HEK293T (cell line): Measurements from ENCODE around the gene PTPN3.

Source experiments
- ARNT ChIP-seq: fragments of 450-650 bp; IDR thresholded peaks from 2 replicates; pipeline ENCODE4 v1.6.1; 2017; ENCODE audit warnings: mild to moderate bottlenecking
- CTBP1 ChIP-seq: fragments of 450-650 bp; IDR thresholded peaks from 2 replicates; pipeline ENCODE4 v1.6.1; 2016; ENCODE audit warnings: borderline replicate concordance
- FOXM1 ChIP-seq: fragments of 450-650 bp; IDR thresholded peaks from 2 replicates; pipeline ENCODE4 v1.6.1; 2017; ENCODE audit warnings: mild to moderate bottlenecking, borderline replicate concordance
- NFRKB ChIP-seq: fragments of 450-650 bp; IDR thresholded peaks from 2 replicates; pipeline ENCODE4 v1.6.1; 2016; ENCODE audit warnings: mild to moderate bottlenecking, moderate library complexity
- SP1 ChIP-seq: fragments of 450-650 bp; IDR thresholded peaks from 2 replicates; pipeline ENCODE4 v1.6.1; 2017
- TARDBP ChIP-seq: fragments of 450-650 bp; IDR thresholded peaks from 2 replicates; pipeline ENCODE4 v1.6.1; 2016

DNA sequence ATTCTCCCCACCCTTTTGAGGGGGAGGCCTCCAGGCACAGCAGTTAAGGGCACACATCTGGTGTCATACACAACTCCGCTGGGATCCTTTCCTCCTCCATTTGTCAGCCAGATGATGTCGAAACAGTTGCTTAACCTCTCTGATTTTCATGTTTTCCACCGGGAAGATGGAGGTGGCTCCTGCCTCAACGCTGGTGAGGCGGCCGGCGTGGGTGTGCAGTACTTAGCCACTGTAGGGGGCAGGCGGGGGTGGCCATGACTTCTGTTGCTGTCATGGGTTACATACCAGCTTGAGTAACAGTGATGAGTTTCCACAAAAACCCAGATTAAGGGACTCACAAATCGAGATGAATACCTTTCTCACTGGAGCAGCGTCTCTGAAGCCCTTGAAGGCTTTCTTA is 114.2 kb downstream of the PTPN3 start:
- TF ChIP-seq CTBP1 (no peak), NFRKB (no peak), FOXM1 (no peak), SP1 (no peak), ARNT (no peak), TARDBP (no peak)
